PC-3 (cell line): Measurements from ENCODE around the gene CGRRF1. TPM values are rescaled to one million over a fixed set of nuclear protein-coding genes. Genes with fewer than 3 reads are reported as not detected.
A peak's percentile ranks its signal among the peaks of the same experiment; 100 is the strongest.

Source experiments
- ATAC-seq: fragments of 200-7000 bp; cut with Tn5 transposase; 2 replicates; pipeline ENCODE4 v1.9.1; 2020; ENCODE audit warnings: mild to moderate bottlenecking, moderate library complexity
- Bru-seq: library from RNA; stranded (reverse); fragments of 400-500 nt; gene quantifications from one replicate; lab custom pipeline; 2021; lab: Mats Ljungman, UMichigan
- BruChase-seq, 2 experiments: library from RNA; stranded (reverse); fragments of 400-500 nt; gene quantifications; one replicate each; lab custom pipeline; 2021; lab: Mats Ljungman, UMichigan
- BruUV-seq: library from RNA; stranded (reverse); fragments of 400-500 nt; replicated peaks from 2 replicates; lab custom pipeline; 2021; lab: Mats Ljungman, UMichigan
- CTCF ChIA-PET: fragments of 300-600 bp; sonication (Branson Sonifier 250); formaldehyde crosslinking; loops from one replicate; lab custom pipeline; 2022; ENCODE audit warnings: antibody characterized with exemption; lab: Charles Lee
- POLR2A ChIA-PET: fragments of 300-600 bp; sonication (Branson Sonifier 250); formaldehyde crosslinking; loops from one replicate; lab custom pipeline; 2022; ENCODE audit warnings: antibody characterized with exemption; ENCODE audit not compliant: unreplicated experiment; lab: Charles Lee
- DNase-seq: peaks from one replicate; pipeline ENCODE4 v3.0.0-alpha.2; 2015
- H2AFZ ChIP-seq: fragments of 300-600 bp; sonication (generic); 2 replicates; pipeline ENCODE4 v1.6.0; 2016; ENCODE audit warnings: antibody characterized with exemption, low read length
- H3F3A ChIP-seq: fragments of 300-600 bp; sonication (generic); one replicate; pipeline ENCODE4 v1.6.0; 2017; ENCODE audit warnings: antibody characterized with exemption, low read length, control low read depth, mild to moderate bottlenecking; ENCODE audit not compliant: unreplicated experiment
- H3K27ac ChIP-seq: fragments of 300-600 bp; sonication (generic); 2 replicates; pipeline ENCODE4 v1.5.1; 2016; ENCODE audit warnings: mild to moderate bottlenecking, low read length
- H3K27me3 ChIP-seq: fragments of 300-600 bp; sonication (generic); 2 replicates; pipeline ENCODE4 v1.6.1; 2016; ENCODE audit warnings: low read length, mixed read lengths
- H3K36me3 ChIP-seq: fragments of 300-600 bp; sonication (generic); 2 replicates; pipeline ENCODE4 v1.6.1; 2016; ENCODE audit warnings: low read depth, mixed run types, low read length, mixed read lengths
- H3K4me1 ChIP-seq: fragments of 300-600 bp; sonication (generic); 2 replicates; pipeline ENCODE4 v1.5.1; 2016; ENCODE audit warnings: low read length; ENCODE audit not compliant: insufficient read depth
- H3K4me2 ChIP-seq: fragments of 300-600 bp; sonication (generic); 2 replicates; pipeline ENCODE4 v1.6.0; 2016; ENCODE audit warnings: low read length
- H3K4me3 ChIP-seq: fragments of 300-600 bp; sonication (generic); 2 replicates; pipeline ENCODE4 v1.5.1; 2016; ENCODE audit warnings: mild to moderate bottlenecking, low read length, mixed read lengths
- H3K79me2 ChIP-seq: fragments of 300-600 bp; sonication (generic); 2 replicates; pipeline ENCODE4 v1.6.1; 2017; ENCODE audit warnings: low read length, mixed read lengths
- H3K9ac ChIP-seq: fragments of 300-600 bp; sonication (generic); 2 replicates; pipeline ENCODE4 v1.6.0; 2016; ENCODE audit warnings: mild to moderate bottlenecking, low read length
- H3K9me2 ChIP-seq: fragments of 300-600 bp; sonication (generic); replicated peaks from 2 replicates; pipeline ENCODE4 v1.6.1; 2016; ENCODE audit warnings: mixed run types, low read length, mixed read lengths
- H3K9me3 ChIP-seq: fragments of 300-600 bp; sonication (generic); 2 replicates; pipeline ENCODE4 v1.6.1; 2016; ENCODE audit warnings: low read length, mixed read lengths
- H4K20me1 ChIP-seq: fragments of 300-600 bp; sonication (generic); 2 replicates; pipeline ENCODE4 v1.6.1; 2016; ENCODE audit warnings: low read length, mixed read lengths
- EZH2 ChIP-seq: fragments of 300-600 bp; sonication (generic); IDR thresholded peaks from one replicate; pipeline ENCODE4 v1.6.1; 2017; ENCODE audit warnings: antibody characterized with exemption, mild to moderate bottlenecking, low read length; ENCODE audit not compliant: unreplicated experiment
- EZH2phosphoT487 ChIP-seq: fragments of 300-600 bp; sonication (generic); IDR thresholded peaks from 2 replicates; pipeline ENCODE4 v1.6.1; 2018; ENCODE audit warnings: mild to moderate bottlenecking, antibody characterized with exemption, low read length, borderline replicate concordance
- intact Hi-C: fragments of 100-400 bp; cut with micrococcal nuclease; formaldehyde crosslinking; loops from 2 replicates; pipeline ENCODE4 v1.9.0; 2023
- long read RNA-seq: library from polyadenylated mRNA; unstranded; transcript quantifications from one replicate; pipeline ENCODE4 v2.0.0, GENCODE V29; 2021; ENCODE audit not compliant: unreplicated experiment
- total RNA-seq: library from RNA; depleted of rRNA; stranded (reverse); fragments of >200 nt; gene quantifications from 2 replicates; pipeline ENCODE4 v1.2.3, GENCODE V29; 2014; rRNA removed
- TF ChIP-seq, protein P1 (sequence below): fragments of 300-600 bp; sonication (generic); conservative IDR thresholded peaks from 2 replicates; pipeline ENCODE4 v1.5.1; 2017; ENCODE audit warnings: antibody characterized with exemption, low read depth, mild to moderate bottlenecking, low read length

The CGRRF1 gene, protein sequence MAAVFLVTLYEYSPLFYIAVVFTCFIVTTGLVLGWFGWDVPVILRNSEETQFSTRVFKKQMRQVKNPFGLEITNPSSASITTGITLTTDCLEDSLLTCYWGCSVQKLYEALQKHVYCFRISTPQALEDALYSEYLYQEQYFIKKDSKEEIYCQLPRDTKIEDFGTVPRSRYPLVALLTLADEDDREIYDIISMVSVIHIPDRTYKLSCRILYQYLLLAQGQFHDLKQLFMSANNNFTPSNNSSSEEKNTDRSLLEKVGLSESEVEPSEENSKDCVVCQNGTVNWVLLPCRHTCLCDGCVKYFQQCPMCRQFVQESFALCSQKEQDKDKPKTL
- total RNA-seq (31.3 and 31.5 TPM in 2 replicates), Bru-seq, nascent RNA (percentile 86 among the genes with signal in this experiment), BruChase-seq, experiment 1, labeled RNA remaining after a 6-hour chase (percentile 81 among the genes with signal in this experiment), BruChase-seq, experiment 2, labeled RNA remaining after a 2-hour chase (percentile 83 among the genes with signal in this experiment)
- long read RNA-seq, transcript CGRRF1-201 (6 exons, 2,057 nt) = major isoform, 118 of 167 reads
- long read RNA-seq, partial matches to known transcripts = 3 of 167 reads
- long read RNA-seq, other reads (novel, unspliced or antisense) = 40 of 167 reads

DNA sequence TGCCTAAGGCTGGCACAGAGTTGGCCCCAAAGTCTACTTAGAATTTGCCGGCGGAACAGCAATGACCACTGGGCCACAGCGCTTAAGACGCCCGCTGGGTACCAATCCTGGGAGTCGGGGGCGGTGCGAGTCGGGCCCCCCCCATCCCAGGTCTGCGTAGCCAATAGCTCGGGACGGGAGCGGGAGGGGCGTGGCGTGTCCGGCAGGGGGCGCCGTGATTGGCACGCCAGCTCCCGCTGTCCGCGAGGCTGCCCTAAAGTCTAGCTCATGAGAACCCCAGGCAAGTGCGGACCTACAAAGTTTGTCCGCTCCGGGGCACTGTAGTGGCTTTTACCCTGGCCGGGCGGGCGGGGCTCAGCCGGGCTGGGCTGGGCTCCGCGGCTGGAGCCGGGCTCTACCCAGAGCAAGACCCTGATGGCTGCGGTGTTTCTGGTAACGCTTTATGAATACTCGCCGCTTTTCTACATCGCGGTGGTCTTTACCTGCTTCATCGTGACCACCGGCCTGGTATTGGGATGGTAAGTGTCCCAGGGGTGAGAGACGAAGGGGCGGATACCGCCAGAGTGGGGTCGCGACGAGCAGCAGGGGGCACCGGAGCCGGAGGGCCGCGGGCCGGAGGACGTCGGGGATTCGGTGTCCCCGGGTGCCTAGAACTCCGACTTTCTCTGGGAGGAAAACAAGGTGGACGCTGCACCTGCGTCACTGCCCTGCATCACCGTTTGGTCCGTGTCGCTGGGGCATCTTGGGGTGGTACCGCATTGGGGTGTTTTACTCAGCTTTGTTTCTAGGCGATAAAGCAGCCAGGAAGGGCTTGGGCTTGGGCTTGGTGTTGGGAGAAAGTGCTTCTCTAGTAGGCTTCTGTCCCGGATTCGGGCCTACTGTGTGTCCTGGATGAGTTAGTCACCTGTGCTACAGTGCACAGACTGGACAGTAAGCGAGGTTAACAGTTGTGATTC is at the start of gene CGRRF1:
CGRRF1 (plus strand) TSS at position 361 of the 956 bp plus-strand sequence; CDS start at position 415, 54 bp downstream.
- POLR2A ChIA-PET = interaction anchor here (0.5 to 1.8 kb wide), 20 partner anchors 20 to 1718 kb away, joined by 3 to 23 read pairs (median 4); partner anchors contain the start of genes CDKN3, DDHD1 and GMFB
- H3K79me2 ChIP-seq = peaks cover 51% of the 10 kb centered on the region

DNA sequence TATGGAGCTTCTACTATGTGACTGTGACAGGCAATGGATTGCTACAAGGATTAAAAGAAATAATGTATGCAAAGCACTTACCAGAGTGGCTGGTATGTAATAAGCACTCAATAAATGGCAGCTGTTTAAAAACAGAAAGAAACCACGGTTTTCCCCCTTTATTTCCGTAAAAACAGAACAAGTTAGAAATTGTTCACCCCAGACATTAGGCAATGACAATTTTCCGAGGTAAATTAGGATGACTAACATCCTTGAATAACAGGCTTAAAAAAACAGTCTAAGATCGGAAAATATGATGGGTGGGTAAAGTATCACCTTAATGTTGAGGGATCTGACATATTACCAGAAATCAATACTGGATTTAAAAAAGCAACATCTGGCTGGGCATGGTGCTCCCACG is 47.7 kb upstream of the CGRRF1 start:
- Histone ChIP-seq H3K9ac (no peak overlapping the region), H3K36me3 (no peaks in the 10 kb centered on the region), H3K9me3 (peaks cover 3% of the 10 kb centered on the region), H3F3A (no peaks in the 10 kb centered on the region), H3K4me1 (no peaks in the 10 kb centered on the region), H3K79me2 (no peaks in the 10 kb centered on the region), H3K27me3 (no peaks in the 10 kb centered on the region), H2AFZ (no peak overlapping the region), H3K9me2 (no peaks in the 10 kb centered on the region), H4K20me1 (no peaks in the 10 kb centered on the region), H3K4me2 (no peak overlapping the region), H3K27ac (no peak overlapping the region), H3K4me3 (no peak overlapping the region)
- POLR2A ChIA-PET = no interaction called here
- BruUV-seq = no TSS peak
- DNase-seq (peak; percentile 37), ATAC-seq (no peak)
- intact Hi-C loops = no loop called here
- TF ChIP-seq, protein P1, sequence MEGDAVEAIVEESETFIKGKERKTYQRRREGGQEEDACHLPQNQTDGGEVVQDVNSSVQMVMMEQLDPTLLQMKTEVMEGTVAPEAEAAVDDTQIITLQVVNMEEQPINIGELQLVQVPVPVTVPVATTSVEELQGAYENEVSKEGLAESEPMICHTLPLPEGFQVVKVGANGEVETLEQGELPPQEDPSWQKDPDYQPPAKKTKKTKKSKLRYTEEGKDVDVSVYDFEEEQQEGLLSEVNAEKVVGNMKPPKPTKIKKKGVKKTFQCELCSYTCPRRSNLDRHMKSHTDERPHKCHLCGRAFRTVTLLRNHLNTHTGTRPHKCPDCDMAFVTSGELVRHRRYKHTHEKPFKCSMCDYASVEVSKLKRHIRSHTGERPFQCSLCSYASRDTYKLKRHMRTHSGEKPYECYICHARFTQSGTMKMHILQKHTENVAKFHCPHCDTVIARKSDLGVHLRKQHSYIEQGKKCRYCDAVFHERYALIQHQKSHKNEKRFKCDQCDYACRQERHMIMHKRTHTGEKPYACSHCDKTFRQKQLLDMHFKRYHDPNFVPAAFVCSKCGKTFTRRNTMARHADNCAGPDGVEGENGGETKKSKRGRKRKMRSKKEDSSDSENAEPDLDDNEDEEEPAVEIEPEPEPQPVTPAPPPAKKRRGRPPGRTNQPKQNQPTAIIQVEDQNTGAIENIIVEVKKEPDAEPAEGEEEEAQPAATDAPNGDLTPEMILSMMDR = no peak
- TF ChIP-seq EZH2phosphoT487 = no peak
- no peak for TF ChIP-seq EZH2
- CTCF ChIA-PET = no interaction called here

More for the DNA sequence above, at the start of gene CGRRF1:
- ATAC-seq = peak; percentile 97
- Histone ChIP-seq H3K27ac (no peak within 1 kb of the TSS), H3K4me1 (peaks cover 19% of the 10 kb centered on the region), H3F3A (no peaks in the 10 kb centered on the region), H3K9ac (peak within 1 kb of the TSS; percentile 83), H3K9me2 (no peaks in the 10 kb centered on the region), H3K36me3 (peaks cover 10% of the 10 kb centered on the region; the same call in 1 of the 2 replicates), H3K4me3 (peak within 1 kb of the TSS; percentile 89), H4K20me1 (no peaks in the 10 kb centered on the region), H3K9me3 (no peaks in the 10 kb centered on the region), H2AFZ (peak within 1 kb of the TSS; percentile 99), H3K27me3 (no peaks in the 10 kb centered on the region), H3K4me2 (peak within 1 kb of the TSS; percentile 90)
- CTCF ChIA-PET = interaction anchor here (0.6 to 2.2 kb wide), 17 partner anchors 17 to 625 kb away, joined by 3 to 15 read pairs (median 3); partner anchors contain the start of genes GCH1 and GMFB
- BruUV-seq = no TSS peak
- intact Hi-C loops = loop anchor here (1.0 to 10.0 kb wide), 6 partner anchors 22 to 475 kb away; partner anchors contain the start of gene GMFB
- DNase-seq = peak; percentile 100
- no peak for TF ChIP-seq EZH2phosphoT487
- TF ChIP-seq, protein P1 = peak; percentile 67
